Coronary artery (tissue), 2 donors: ENCODE measurements around the gene TMEM139.
A peak's percentile ranks its signal among the peaks of the same experiment; 100 is the strongest.

Experiments used
- DNase-seq: peaks from one replicate; pipeline ENCODE4 v3.0.0-alpha.2; 2017; ENCODE audit warnings: low spot score
- H3K27ac ChIP-seq, 2 donors: fragments of 200-600 bp; sonication (generic); one replicate each; pipeline ENCODE4 v1.5.1; 2016 to 2019
- H3K4me3 ChIP-seq: fragments of 200-600 bp; sonication (generic); 2 replicates; pipeline ENCODE4 v1.5.1; 2016; ENCODE audit warnings: mild to moderate bottlenecking, moderate library complexity
- TF ChIP-seq, protein P1 (sequence below): fragments of 200-600 bp; sonication (generic); IDR thresholded peaks from one replicate; pipeline ENCODE4 v1.5.1; 2019; ENCODE audit warnings: antibody characterized with exemption

TMEM139 gene

DNA sequence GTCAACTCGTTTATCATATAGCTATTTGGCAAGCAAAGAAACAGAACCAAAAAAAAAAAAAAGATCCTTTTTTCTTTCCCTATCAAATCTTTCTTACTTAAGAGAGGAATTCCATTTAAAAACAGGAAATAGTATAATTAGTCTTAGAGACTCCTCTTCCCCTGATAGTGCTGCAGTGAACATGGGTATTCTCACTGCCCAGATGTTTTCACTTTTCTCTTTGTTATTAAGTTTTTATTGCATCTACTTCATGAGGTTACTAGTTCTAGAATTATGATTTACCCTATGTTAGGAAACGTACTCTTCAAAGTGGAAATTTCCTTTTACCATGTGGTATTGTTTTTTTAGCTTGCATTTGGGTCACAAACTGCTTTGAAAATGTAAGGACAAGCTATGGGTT is 11.9 kb downstream of the TMEM139 start:
- no peak overlapping the region for H3K4me3 ChIP-seq
- no peak overlapping the region for H3K27ac ChIP-seq
- no peak for DNase-seq
- TF ChIP-seq, protein P1, sequence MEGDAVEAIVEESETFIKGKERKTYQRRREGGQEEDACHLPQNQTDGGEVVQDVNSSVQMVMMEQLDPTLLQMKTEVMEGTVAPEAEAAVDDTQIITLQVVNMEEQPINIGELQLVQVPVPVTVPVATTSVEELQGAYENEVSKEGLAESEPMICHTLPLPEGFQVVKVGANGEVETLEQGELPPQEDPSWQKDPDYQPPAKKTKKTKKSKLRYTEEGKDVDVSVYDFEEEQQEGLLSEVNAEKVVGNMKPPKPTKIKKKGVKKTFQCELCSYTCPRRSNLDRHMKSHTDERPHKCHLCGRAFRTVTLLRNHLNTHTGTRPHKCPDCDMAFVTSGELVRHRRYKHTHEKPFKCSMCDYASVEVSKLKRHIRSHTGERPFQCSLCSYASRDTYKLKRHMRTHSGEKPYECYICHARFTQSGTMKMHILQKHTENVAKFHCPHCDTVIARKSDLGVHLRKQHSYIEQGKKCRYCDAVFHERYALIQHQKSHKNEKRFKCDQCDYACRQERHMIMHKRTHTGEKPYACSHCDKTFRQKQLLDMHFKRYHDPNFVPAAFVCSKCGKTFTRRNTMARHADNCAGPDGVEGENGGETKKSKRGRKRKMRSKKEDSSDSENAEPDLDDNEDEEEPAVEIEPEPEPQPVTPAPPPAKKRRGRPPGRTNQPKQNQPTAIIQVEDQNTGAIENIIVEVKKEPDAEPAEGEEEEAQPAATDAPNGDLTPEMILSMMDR = no peak

DNA sequence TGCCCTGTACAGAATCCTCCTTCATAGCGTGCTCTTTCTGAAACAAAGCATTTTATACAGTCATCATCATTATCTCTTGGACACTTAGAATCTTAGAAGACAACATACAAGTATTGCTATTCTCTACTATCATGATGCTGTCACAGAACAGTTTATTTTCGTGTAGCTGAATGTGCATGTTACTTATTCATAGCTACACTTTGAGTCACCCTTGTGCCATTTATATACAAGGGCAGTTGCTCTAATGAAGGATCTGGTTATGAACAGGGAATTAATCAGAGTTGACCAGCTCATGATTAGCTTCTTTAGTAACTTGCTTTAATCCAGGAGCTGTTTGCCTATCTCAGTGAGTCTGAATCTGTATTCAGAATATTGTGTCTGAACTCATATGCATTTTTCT is 14.6 kb downstream of the TMEM139 start:
- TF ChIP-seq, protein P1 = no peak
- no peak for DNase-seq
- Histone ChIP-seq H3K27ac (no peak overlapping the region), H3K4me3 (no peak overlapping the region)

DNA sequence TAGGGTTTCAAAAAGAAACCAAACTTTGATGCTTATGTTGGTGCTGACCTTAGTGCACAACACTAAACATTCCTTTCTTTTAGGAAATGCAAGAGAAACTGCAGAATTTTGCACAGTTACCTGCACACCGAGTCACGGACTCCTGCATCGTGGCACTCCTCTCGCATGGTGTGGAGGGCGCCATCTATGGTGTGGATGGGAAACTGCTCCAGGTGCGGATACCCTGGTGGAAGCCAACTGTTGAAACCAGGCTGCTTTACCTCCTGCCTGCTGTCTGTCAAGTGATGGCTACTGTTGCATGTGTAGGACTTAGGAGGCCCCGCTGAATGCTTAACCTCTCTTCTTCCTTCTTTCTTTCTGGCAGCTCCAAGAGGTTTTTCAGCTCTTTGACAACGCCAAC is 15.1 kb downstream of the TMEM139 start:
- Histone ChIP-seq H3K27ac (no peak overlapping the region), H3K4me3 (no peak overlapping the region)
- no peak for DNase-seq
- TF ChIP-seq, protein P1 = peak; percentile 28

DNA sequence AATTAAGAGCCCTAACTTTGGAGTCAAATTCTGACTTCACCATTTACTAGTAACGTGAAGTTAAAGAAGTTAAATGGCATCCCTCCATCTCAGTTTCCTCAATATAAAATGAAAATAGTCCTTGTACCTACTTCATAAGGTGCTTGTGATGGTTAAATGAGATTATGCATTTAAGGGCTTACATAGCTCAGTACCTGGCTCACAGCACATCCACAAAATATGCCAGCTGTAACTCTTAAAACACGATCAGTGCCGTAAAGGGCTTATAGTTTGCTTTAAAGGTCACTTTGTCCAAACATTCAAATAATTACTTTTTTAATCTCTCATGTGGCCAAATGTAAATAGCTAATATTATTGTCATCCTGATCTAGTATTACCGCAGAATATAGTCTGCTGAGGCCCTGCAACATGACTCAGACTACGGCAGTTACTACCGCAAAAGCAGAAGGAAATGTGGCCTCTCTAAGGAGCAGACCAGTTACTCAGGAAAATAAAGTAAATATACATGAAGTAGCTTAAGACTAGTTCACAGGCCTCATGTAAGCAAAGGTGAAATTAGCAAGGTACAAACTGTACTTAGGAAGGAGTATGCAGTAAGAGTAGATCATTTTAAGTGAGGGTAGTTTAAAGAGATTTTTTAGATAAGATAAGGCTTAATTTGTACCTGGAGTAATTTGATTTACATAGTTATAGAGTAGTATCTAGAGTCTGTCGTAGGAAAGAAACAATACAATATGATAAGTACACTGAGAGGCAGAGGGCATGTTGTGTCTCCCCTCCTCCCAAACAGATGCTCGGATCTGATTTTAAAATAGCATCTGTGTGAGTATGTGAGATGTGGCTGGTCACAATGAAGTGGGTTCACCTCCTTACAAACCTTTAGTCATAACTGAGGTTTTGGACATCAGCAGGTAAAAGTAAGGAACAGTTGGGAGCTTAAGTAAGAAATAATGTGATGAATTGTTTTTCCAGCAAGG is 16.5 kb downstream of the TMEM139 start:
- TF ChIP-seq, protein P1 = no peak
- Histone ChIP-seq H3K4me3 (no peak overlapping the region), H3K27ac (no peak overlapping the region)
- no peak for DNase-seq

DNA sequence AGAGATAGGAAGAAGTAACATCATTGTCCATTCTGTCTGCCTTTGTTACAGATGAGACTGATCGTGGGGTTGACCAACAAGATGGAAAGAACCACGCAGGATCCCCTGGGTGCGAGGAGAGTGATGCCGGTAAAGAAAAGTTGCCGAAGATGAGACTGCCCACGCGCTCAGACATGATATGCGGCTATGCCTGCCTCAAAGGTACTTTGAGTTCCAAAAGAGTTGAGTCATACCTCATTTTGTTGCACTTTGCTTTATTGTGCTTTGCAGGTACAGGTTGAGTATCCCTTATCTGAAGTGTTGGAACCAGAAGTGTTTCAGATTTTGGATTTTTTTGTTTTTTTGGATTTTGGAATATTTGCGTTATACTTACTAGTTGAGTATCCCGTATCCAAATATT is 19.0 kb downstream of the TMEM139 start:
- Histone ChIP-seq H3K27ac (no peak overlapping the region), H3K4me3 (no peak overlapping the region)
- TF ChIP-seq, protein P1 = no peak
- DNase-seq = no peak

DNA sequence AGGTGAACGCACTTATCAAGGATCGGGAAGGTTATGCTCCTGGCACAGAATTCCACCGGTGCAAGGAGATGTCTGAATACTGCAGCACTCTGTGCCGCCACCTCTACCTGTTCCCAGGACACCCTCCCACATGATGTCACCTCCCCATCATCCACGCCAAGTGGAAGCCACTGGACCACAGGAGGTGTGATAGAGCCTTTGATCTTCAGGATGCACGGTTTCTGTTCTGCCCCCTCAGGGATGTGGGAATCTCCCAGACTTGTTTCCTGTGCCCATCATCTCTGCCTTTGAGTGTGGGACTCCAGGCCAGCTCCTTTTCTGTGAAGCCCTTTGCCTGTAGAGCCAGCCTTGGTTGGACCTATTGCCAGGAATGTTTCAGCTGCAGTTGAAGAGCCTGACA is 20.2 kb downstream of the TMEM139 start:
- DNase-seq = no peak
- H3K27ac ChIP-seq = no peak overlapping the region

More for the DNA sequence above, 20.2 kb downstream of the TMEM139 start:
- no peak overlapping the region for H3K4me3 ChIP-seq
- TF ChIP-seq, protein P1 = no peak
